IMR-90 (cell line): ENCODE data around the gene LDLRAD1. TPM values are rescaled to one million over a fixed set of nuclear protein-coding genes. Genes with fewer than 3 reads are reported as not detected.

Experiments used
- ATAC-seq: fragments of 200-7000 bp; cut with Tn5 transposase; 2 replicates; pipeline ENCODE4 v1.9.1; 2020; ENCODE audit warnings: low read depth, mild to moderate bottlenecking, moderate library complexity
- BruUV-seq: library from RNA; stranded (reverse); fragments of 400-500 nt; replicated peaks from 2 replicates; lab custom pipeline; 2021; lab: Mats Ljungman, UMichigan
- CTCF ChIA-PET: fragments of 300-600 bp; formaldehyde crosslinking; extraction: SDS; loops from one replicate; lab custom pipeline; 2021; ENCODE audit warnings: antibody characterized with exemption; lab: Yijun Ruan, JAX
- POLR2A ChIA-PET: fragments of 300-600 bp; sonication (Branson Sonifier 250); formaldehyde crosslinking; loops from one replicate; lab custom pipeline; 2022; ENCODE audit warnings: antibody characterized with exemption; ENCODE audit not compliant: unreplicated experiment; lab: Charles Lee
- DNase-seq: peaks from one replicate; pipeline ENCODE4 v3.0.0; 2013
- H2AFZ ChIP-seq: replicated peaks from 2 replicates; pipeline ENCODE3; 2013; ENCODE audit warnings: low read length, mild to moderate bottlenecking; ENCODE audit not compliant: poor library complexity
- H2AK5ac ChIP-seq: 2 replicates; pipeline ENCODE4 v1.6.1; 2013; ENCODE audit warnings: low read depth, low read length, inconsistent platforms
- H2AK9ac ChIP-seq: replicated peaks from 2 replicates; pipeline ENCODE3; 2013; ENCODE audit warnings: mild to moderate bottlenecking, low read depth, low read length, moderate library complexity; ENCODE audit not compliant: poor library complexity
- H2BK120ac ChIP-seq: 2 replicates; pipeline ENCODE4 v1.6.1; 2013; ENCODE audit warnings: low read depth, low read length, inconsistent platforms
- H2BK15ac ChIP-seq: 3 replicates; pipeline ENCODE4 v1.6.1; 2013; ENCODE audit warnings: low read depth, low read length, inconsistent platforms
- H2BK20ac ChIP-seq: 2 replicates; pipeline ENCODE4 v1.6.1; 2013; ENCODE audit warnings: low read depth, mild to moderate bottlenecking, inconsistent platforms, low read length, moderate library complexity
- H2BK5ac ChIP-seq: 2 replicates; pipeline ENCODE4 v1.6.1; 2013; ENCODE audit warnings: mild to moderate bottlenecking, low read depth, low read length, inconsistent platforms; ENCODE audit not compliant: poor library complexity, severe bottlenecking
- H3K14ac ChIP-seq: replicated peaks from 2 replicates; pipeline ENCODE4 v1.6.1; 2013; ENCODE audit warnings: low read depth, low read length, inconsistent platforms
- H3K18ac ChIP-seq: 2 replicates; pipeline ENCODE4 v1.6.1; 2013; ENCODE audit warnings: low read depth, low read length, control low read depth
- H3K23ac ChIP-seq: 2 replicates; pipeline ENCODE4 v1.6.1; 2013; ENCODE audit warnings: low read depth, low read length, inconsistent platforms
- H3K27ac ChIP-seq: 2 replicates; pipeline ENCODE4 v1.5.1; 2013; ENCODE audit warnings: mild to moderate bottlenecking, control low read depth, low read length; ENCODE audit not compliant: insufficient read depth
- H3K27me3 ChIP-seq: 2 replicates; pipeline ENCODE4 v1.6.1; 2013; ENCODE audit warnings: low read length; ENCODE audit not compliant: control insufficient read depth, insufficient read depth
- H3K36me3 ChIP-seq: 2 replicates; pipeline ENCODE4 v1.6.1; 2013; ENCODE audit warnings: low read length, mixed read lengths; ENCODE audit not compliant: control insufficient read depth, insufficient read depth
- H3K4ac ChIP-seq: 2 replicates; pipeline ENCODE4 v1.6.1; 2013; ENCODE audit warnings: low read depth, low read length, inconsistent platforms
- H3K4me1 ChIP-seq: 2 replicates; pipeline ENCODE4 v1.6.1; 2013; ENCODE audit warnings: low read length, mixed read lengths; ENCODE audit not compliant: control insufficient read depth, insufficient read depth
- H3K4me2 ChIP-seq: 2 replicates; pipeline ENCODE4 v1.6.1; 2013; ENCODE audit warnings: low read depth, mild to moderate bottlenecking, control low read depth, low read length, moderate library complexity
- H3K4me3 ChIP-seq: 2 replicates; pipeline ENCODE4 v1.5.1; 2013; ENCODE audit warnings: low read depth, mild to moderate bottlenecking, control low read depth, low read length, moderate library complexity; ENCODE audit not compliant: insufficient read depth
- H3K56ac ChIP-seq: 2 replicates; pipeline ENCODE4 v1.6.1; 2013; ENCODE audit warnings: low read length, inconsistent platforms; ENCODE audit not compliant: insufficient read depth; ENCODE audit errors: extremely low read depth
- H3K79me1 ChIP-seq, 2 experiments: 2 replicates each; pipeline ENCODE4 v1.6.1; 2013; ENCODE audit warnings: low read length in 2 of 2, inconsistent platforms in 1 of 2, low read depth in 1 of 2
- H3K9ac ChIP-seq: 2 replicates; pipeline ENCODE4 v1.6.1; 2013; ENCODE audit warnings: low read depth, low read length, control low read depth
- H3K9me1 ChIP-seq: 2 replicates; pipeline ENCODE4 v1.6.1; 2013; ENCODE audit warnings: low read length, inconsistent platforms; ENCODE audit not compliant: insufficient read depth
- H3K9me3 ChIP-seq: 2 replicates; pipeline ENCODE4 v1.6.1; 2013; ENCODE audit warnings: low read length; ENCODE audit not compliant: control insufficient read depth, insufficient read depth
- H4K20me1 ChIP-seq: 2 replicates; pipeline ENCODE4 v1.6.1; 2013; ENCODE audit warnings: low read length, inconsistent platforms; ENCODE audit not compliant: insufficient read depth
- H4K5ac ChIP-seq: 2 replicates; pipeline ENCODE4 v1.6.1; 2013; ENCODE audit warnings: mild to moderate bottlenecking, low read depth, low read length, control low read depth
- H4K8ac ChIP-seq, 2 experiments: 2 replicates each; pipeline ENCODE4 v1.6.1; 2013; ENCODE audit warnings: low read depth in 2 of 2, low read length in 2 of 2, control low read depth in 1 of 2, inconsistent platforms in 1 of 2
- H4K91ac ChIP-seq: 2 replicates; pipeline ENCODE4 v1.6.1; 2013; ENCODE audit warnings: low read depth, low read length, inconsistent platforms; ENCODE audit not compliant: insufficient read depth
- BHLHE40 ChIP-seq: fragments of 150-350 bp; IDR thresholded peaks from 2 replicates; pipeline ENCODE4 v1.6.1; 2016; ENCODE audit warnings: mild to moderate bottlenecking, low read depth, low read length
- CEBPB ChIP-seq: IDR thresholded peaks from 2 replicates; pipeline ENCODE4 v1.6.1; 2012; ENCODE audit warnings: low read depth, low read length, improper control_type of control experiment
- CHD1 ChIP-seq: IDR thresholded peaks from 2 replicates; pipeline ENCODE4 v1.6.1; 2012; ENCODE audit warnings: low read depth, low read length, improper control_type of control experiment
- CTCF ChIP-seq: conservative IDR thresholded peaks from 2 replicates; pipeline ENCODE4 v1.5.1; 2012; ENCODE audit warnings: mild to moderate bottlenecking, low read depth, low read length, improper control_type of control experiment
- ELK1 ChIP-seq: fragments of 150-350 bp; IDR thresholded peaks from 2 replicates; pipeline ENCODE4 v1.6.1; 2016; ENCODE audit warnings: low read depth, mild to moderate bottlenecking, low read length, moderate library complexity, borderline replicate concordance
- MAFK ChIP-seq: IDR thresholded peaks from 2 replicates; pipeline ENCODE4 v1.6.1; 2012; ENCODE audit warnings: low read depth, low read length, improper control_type of control experiment
- MXI1 ChIP-seq: IDR thresholded peaks from 2 replicates; pipeline ENCODE4 v1.6.1; 2012; ENCODE audit warnings: low read depth, mild to moderate bottlenecking, low read length, moderate library complexity, borderline replicate concordance
- NFE2L2 ChIP-seq: fragments of 150-350 bp; IDR thresholded peaks from 2 replicates; pipeline ENCODE4 v1.6.1; 2016; ENCODE audit warnings: low read depth, mild to moderate bottlenecking, low read length
- POLR2A ChIP-seq: IDR thresholded peaks from 2 replicates; pipeline ENCODE4 v1.6.1; 2012; ENCODE audit warnings: mild to moderate bottlenecking, low read depth, low read length
- RAD21 ChIP-seq: IDR thresholded peaks from 2 replicates; pipeline ENCODE4 v1.6.1; 2012; ENCODE audit warnings: low read length, improper control_type of control experiment
- RCOR1 ChIP-seq: IDR thresholded peaks from 2 replicates; pipeline ENCODE4 v1.6.1; 2012; ENCODE audit warnings: mild to moderate bottlenecking, low read length, improper control_type of control experiment; ENCODE audit not compliant: insufficient replicate concordance
- RFX5 ChIP-seq: IDR thresholded peaks from 2 replicates; pipeline ENCODE4 v1.8.0; 2012; ENCODE audit warnings: low read depth, mild to moderate bottlenecking, low read length, moderate library complexity
- SMC3 ChIP-seq: fragments of 150-350 bp; IDR thresholded peaks from 2 replicates; pipeline ENCODE4 v1.6.1; 2016; ENCODE audit warnings: low read depth, mild to moderate bottlenecking, antibody characterized with exemption, low read length, moderate library complexity
- USF2 ChIP-seq: fragments of 150-350 bp; IDR thresholded peaks from 2 replicates; pipeline ENCODE4 v1.6.1; 2017; ENCODE audit warnings: mild to moderate bottlenecking, antibody characterized with exemption, low read length, low read depth
- WGBS, 2 experiments: methylation state at CpG; one replicate each; pipeline versions ENCODE4 v1.1.5 to v1.1.7; 2013; ENCODE audit warnings: missing lambda C conversion rate in 2 of 2; ENCODE audit not compliant: insufficient read length in 1 of 2; ENCODE audit errors: extremely low coverage in 2 of 2; 5-methylcytosine and 5-hydroxymethylcytosine counted together
- dilution Hi-C: fragments of 300-500 bp; cut with HindIII; formaldehyde crosslinking; loops from one replicate; pipeline ENCODE4 v1.14.3; 2018; ENCODE audit warnings: low sequenced_read_pairs; ENCODE audit not compliant: unreplicated experiment
- in situ Hi-C: fragments of 300-500 bp; cut with MboI; formaldehyde crosslinking; loops from 3 replicates; pipeline ENCODE4 v1.14.3; 2019; ENCODE audit warnings: low sequenced_read_pairs, inconsistent platforms, mixed read lengths
- intact Hi-C: fragments of 100-400 bp; cut with micrococcal nuclease; formaldehyde crosslinking; loops from 2 replicates; pipeline ENCODE4 v1.10.0; 2022
- polyA plus RNA-seq, 3 experiments: library from polyadenylated mRNA; depleted of rRNA; stranded (reverse); fragments of >200 nt; gene quantifications; 2 replicates each; pipeline ENCODE4 v1.2.3, GENCODE V29; 2012; ENCODE audit warnings: low replicate concordance in 1 of 3
- total RNA-seq: library from RNA; depleted of rRNA; stranded (reverse); fragments of >200 nt; gene quantifications from 2 replicates; pipeline ENCODE4 v1.2.3, GENCODE V29; 2012

Gene LDLRAD1
- total and polyA plus RNA-seq, 2 of the 4 experiments (the other 2 are of a cell fraction): not detected

GRCh38 chr1:54018635-54019034 lies 649 bp upstream of the LDLRAD1 start:
- dilution Hi-C loops (no loop called here), intact Hi-C loops (no loop called here), in situ Hi-C loops (no loop called here)
- H2BK20ac ChIP-seq: no peak overlapping the region
- TF ChIP-seq RCOR1: no peak
- TF ChIP-seq MAFK: no peak
- TF ChIP-seq CTCF: no peak
- TF ChIP-seq CHD1: no peak
- TF ChIP-seq SMC3: no peak
- TF ChIP-seq NFE2L2: no peak
- no peak for TF ChIP-seq RAD21
- no peak for TF ChIP-seq CEBPB
- TF ChIP-seq MXI1: no peak
- TF ChIP-seq USF2: no peak
- no peak for TF ChIP-seq ELK1
- TF ChIP-seq BHLHE40: no peak
- TF ChIP-seq RFX5: no peak
- no peak for TF ChIP-seq POLR2A
- no peak overlapping the region for H3K23ac ChIP-seq
- DNase-seq (no peak), ATAC-seq (no peak)
- H3K4me3 ChIP-seq: no peak overlapping the region
- H3K27ac ChIP-seq: no peak overlapping the region
- H3K9me3 ChIP-seq: no peaks in the 10 kb centered on the region
- H2BK120ac ChIP-seq: no peak overlapping the region
- H3K4me2 ChIP-seq: no peak overlapping the region
- H3K56ac ChIP-seq: no peak overlapping the region
- peak overlapping the region; percentile 40 for H2AFZ ChIP-seq
- H3K18ac ChIP-seq: no peak overlapping the region
- no TSS peak for BruUV-seq
- H4K20me1 ChIP-seq: 0 out of 2 replicates have a peak, but pooled peaks cover 5% of the 10 kb centered on the region
- H3K27me3 ChIP-seq: peaks cover 37% of the 10 kb centered on the region
- H4K8ac ChIP-seq: no peak overlapping the region
- no peak overlapping the region for H2AK5ac ChIP-seq
- no peak overlapping the region for H4K91ac ChIP-seq
- H2BK5ac ChIP-seq: no peak overlapping the region
- H3K4ac ChIP-seq: no peak overlapping the region
- H3K4me1 ChIP-seq: peaks cover 3% of the 10 kb centered on the region; the same call in 1 of the 2 replicates
- H3K79me1 ChIP-seq: no peaks in the 10 kb centered on the region
- H4K5ac ChIP-seq: no peak overlapping the region
- CTCF ChIA-PET: no interaction called here
- H3K14ac ChIP-seq: no peak overlapping the region
- 83% methylated on average over 1 of the region's 5 CpGs; no CpG with 5 or more reads in 1 of the 2 experiments for WGBS, 2 experiments
- H3K9ac ChIP-seq: no peak overlapping the region
- no peak overlapping the region for H2BK15ac ChIP-seq
- H3K9me1 ChIP-seq: peaks cover 4% of the 10 kb centered on the region; the same call in 1 of the 2 replicates
- no peaks in the 10 kb centered on the region for H3K36me3 ChIP-seq
- POLR2A ChIA-PET: no interaction called here
- no peak overlapping the region for H2AK9ac ChIP-seq
